ENCODE measurements around the gene MGAT3.
"Not testable (repeated sequence)": the region's sequence is repeated elsewhere in the genome, so short reads cannot be mapped to it uniquely, and the experiment has no call there.

Gene MGAT3, protein sequence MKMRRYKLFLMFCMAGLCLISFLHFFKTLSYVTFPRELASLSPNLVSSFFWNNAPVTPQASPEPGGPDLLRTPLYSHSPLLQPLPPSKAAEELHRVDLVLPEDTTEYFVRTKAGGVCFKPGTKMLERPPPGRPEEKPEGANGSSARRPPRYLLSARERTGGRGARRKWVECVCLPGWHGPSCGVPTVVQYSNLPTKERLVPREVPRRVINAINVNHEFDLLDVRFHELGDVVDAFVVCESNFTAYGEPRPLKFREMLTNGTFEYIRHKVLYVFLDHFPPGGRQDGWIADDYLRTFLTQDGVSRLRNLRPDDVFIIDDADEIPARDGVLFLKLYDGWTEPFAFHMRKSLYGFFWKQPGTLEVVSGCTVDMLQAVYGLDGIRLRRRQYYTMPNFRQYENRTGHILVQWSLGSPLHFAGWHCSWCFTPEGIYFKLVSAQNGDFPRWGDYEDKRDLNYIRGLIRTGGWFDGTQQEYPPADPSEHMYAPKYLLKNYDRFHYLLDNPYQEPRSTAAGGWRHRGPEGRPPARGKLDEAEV

DNA sequence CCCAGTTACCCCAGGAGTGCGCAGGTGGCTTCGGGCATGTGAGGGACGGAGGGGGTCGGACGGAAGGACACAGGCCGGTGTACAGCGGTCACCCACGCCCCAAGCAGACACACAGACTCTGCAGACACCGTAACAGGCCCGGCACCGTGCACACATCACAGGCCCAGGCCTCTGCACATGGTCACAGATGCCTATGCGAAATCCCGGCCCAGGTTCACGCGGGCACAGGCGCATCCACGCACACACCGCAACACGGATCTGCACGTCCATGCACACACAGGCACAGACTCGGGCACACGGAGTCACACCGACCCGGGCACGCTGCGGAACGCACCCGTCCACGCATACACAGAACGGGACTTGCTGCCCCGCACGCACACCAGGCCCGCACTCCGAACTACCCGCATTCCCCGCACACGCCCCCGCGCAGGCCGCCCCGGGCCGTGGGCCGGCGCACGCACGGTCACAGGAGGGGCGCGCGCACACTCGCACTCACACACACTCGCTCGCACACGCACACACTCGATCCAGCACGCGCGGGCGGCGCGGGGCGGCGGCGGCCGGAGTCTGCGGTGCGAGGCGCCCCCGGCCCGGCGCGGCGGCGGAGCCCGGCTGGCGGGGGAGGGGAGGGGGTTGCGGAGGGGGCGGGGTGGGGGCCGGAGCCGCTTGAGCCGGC is at the start of gene MGAT3:
Gene MGAT3, plus strand, starts transcription at position 491 of the 676 bp plus-strand sequence. CDS start 30,336 bp downstream, outside the sequence.
- no peak for DNase-seq

DNA sequence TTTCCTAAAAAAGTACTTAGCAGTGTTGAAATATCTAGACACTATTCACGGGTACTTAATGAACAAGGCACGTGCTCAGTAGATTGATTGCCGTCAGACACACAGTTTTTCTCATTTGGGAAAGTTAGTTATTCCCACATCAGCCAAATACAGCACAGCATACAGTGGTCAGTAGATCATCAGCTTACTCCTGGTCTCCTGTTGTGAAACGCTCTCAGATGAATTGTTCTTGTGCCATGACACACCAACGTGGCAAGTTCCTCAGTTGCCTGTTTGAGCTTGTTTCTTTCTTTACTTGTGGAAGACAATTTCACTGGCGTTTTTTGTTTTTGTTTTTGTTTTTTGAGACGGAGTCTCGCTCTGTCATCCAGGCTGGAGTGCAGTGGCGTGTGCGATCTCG is 48.6 kb upstream of the MGAT3 start:
- no peak for DNase-seq

DNA sequence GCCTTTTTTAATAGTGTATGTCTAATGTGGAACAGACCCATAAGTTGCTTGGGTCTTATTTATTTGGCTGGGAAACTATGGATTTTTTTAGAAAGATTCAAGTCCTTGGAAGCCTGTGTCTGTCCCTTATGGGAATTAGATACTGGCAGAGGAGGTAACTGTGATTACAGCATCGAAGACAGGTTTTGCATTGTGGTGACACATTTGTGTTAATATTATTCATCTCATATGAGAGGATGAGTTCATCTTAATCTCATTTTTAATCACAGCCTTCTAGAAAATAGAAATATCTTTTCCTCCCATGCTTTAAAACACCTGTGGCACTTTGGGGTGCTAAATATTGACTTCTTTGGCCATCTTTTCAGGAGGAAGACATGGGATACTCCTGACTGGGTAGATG is 48.0 kb upstream of the MGAT3 start:
- no peak for DNase-seq

DNA sequence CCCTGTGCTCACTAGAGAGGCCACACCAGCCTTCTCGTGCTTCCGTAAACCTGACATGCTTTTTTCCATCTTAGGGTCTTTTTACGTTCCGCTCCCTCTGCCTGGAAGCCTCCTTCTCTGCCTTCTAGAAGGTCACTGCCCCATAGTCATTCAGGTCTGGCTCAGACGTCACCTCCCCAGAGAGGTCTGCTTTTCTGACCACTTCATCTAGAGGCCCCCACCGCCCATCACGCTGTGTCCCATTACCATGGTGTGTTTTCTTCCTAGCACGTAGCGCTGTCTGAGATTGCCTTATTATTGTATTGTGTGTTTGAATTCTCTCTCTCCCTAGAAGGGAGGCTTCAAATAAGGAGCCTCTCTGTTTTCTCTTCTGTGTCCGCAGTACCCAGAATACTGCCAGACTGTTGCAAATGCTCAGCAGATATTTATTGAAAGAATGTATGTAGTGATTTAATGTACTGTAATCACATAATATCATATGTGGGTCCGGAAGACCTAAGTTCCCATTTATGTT is 47.2 kb upstream of the MGAT3 start:
- DNase-seq, result no peak

DNA sequence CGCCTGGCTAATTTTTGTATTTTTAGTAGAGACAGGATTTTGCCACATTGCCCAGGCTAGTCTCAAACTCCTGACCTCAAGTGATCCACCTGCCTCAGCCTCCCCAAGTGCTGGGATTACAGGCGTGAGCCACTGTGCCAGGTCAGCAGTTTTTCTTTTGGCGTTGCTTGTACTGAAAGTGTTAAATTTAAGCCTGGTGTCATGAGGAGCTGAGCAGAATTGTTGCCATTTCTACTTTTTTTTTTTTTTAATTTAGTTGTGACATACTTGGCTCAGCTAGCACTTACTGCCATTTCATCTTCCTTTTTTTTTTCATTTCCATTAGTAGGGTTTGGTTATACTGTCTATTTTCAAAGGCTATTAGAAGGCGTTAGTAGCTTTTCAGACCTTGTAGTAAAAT is 46.5 kb upstream of the MGAT3 start:
- no peak for DNase-seq

DNA sequence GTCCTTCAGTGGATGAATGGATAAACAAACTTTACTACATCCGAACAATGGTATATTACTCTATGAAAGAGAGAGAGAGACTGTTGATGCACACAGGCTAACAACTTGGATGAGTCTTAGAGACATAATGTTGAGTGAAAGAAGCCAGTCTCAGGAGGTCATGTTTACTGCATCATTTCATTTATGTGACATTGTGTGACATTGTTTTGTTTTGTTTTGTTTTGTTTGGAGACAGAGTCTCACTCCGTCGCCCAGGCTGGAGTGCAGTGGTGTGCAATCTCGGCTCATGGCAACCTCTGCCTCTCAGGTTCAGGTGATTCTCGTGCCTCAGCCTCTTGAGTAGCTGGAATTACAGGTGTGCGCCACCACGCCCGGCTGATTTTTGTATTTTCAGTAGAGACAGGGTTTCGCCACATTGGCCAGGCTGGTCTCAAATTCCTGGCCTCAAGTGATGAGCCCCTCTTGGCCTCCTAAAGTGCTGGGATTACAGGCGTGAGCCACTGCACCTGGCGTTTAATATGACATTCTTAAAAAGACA is 44.9 kb upstream of the MGAT3 start:
- DNase-seq, result not testable (repeated sequence)

DNA sequence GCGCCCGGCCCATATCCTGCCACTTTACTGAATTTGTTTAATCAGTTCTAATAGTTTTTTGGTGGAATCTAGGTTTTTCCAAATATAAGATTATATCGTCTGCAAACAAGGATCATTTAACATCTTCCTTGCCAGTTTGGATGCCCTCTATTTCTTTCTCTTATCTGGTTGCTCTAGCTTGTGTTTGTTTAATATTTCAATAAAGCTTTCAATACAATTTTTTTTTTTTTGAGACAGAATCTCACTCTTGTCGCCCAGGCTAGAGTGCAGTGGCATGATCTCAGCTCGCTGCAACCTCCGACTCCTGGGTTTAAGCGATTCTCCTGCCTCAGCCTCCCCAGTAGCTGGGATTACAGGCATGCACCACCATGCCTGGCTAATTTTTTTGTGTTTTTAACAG is 43.6 kb upstream of the MGAT3 start:
- not testable (repeated sequence) for DNase-seq

DNA sequence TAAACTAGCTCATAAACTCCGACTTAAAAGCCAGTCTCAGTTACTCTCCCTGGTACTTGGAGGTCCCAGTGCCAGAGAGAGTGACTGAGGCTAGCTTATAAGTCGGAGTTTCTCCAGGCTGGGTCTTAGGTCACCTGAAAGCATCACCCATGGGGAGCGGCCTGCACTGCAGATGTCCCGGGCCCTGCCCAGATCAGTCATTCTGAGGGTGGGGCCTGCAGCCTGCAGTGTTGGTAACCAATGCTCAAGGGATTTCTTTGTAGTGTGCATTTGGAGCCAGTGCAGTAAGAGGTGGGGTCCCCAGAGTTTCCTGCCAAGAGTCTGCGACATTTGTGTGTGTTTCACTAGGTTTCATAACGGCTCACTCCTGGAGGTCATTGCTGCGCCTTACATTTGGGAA is 42.4 kb upstream of the MGAT3 start:
- DNase-seq, result no peak

DNA sequence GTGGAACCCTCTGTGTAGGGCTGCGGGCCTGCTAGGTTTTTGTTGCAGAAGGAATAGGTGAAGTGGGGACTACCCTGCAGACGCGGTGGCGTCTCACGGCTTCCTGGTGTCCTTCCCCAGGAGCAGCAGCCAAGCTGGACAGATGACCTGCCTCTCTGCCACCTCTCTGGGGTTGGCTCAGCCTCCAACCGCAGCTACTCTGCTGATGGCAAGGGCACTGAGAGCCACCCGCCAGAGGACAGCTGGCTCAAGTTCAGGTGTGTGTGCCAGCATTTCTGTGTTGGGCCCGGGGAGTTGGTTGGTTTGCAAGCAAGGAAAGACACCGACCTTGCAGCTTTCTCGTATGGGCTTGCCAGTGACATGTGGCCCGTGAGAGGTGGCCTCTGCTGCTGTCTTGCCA is 41.9 kb upstream of the MGAT3 start:
- DNase-seq, result no peak

DNA sequence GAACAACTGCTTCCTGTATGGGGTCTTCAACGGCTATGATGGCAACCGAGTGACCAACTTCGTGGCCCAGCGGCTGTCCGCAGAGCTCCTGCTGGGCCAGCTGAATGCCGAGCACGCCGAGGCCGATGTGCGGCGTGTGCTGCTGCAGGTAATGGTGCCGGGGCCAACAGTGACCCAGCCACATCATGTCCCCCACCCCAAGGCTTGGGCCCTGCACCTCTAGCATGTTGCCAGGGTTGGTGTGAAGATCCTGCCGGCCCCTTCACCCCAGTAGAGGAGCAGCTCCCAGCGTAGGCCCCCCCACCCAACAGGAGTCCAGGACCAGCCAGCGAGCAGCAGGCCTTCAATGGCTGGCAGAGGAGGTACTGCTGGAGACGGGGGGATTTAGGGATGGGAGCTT is 41.3 kb upstream of the MGAT3 start:
- DNase-seq, result no peak

DNA sequence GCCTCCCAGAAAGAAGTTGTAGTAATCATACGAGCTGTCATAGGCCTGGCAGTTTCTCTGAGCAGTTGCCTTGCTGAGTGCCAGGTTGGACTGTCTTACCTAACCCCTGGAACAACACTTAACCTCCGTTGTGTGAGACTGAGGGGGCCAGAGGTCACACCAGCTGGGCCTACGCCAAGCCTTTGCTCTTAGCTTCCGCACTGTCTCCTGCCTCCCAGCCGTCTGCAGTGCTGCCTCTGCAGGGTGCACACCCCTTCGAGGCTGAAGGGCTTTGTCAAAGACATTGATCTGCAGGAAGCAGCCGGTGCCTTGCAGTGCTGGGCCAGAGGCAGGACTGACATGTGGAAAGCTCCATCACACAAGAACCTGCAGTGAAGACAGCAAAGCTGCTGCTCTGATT is 40.5 kb upstream of the MGAT3 start:
- no peak for DNase-seq

DNA sequence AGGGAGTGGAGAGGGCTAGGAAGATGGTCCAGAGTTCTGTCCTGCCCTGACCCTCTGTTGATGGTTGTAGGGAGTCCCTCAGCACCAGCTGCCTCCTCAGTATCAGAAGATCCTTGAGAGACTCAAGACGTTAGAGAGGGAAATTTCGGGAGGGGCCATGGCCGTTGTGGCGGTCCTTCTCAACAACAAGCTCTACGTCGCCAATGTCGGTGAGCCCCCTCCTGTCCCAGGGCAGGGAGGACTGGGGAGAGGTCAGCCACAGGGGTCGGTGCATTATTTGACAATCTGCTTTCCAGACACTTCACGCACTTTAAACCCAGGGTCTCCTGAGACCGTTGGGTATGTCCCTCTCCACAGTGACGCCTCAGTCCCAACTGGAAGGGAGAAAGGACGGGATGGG is 39.2 kb upstream of the MGAT3 start:
- DNase-seq, result no peak

DNA sequence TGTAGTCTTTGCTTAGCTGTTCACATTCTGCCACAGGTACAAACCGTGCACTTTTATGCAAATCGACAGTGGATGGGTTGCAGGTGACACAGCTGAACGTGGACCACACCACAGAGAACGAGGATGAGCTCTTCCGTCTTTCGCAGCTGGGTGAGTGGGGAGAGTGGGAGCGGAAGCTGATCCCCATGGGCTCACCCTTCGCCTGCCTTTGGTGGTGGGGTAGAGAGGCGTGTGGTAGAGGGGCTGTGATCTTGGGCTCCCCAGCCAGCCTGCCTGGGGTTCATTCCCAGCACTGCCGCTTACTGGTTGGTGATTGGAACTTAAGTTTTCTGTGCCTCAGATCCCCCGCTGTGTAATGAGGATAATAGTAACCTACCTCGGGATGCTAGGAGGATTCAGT is 38.1 kb upstream of the MGAT3 start:
- DNase-seq, result no peak

DNA sequence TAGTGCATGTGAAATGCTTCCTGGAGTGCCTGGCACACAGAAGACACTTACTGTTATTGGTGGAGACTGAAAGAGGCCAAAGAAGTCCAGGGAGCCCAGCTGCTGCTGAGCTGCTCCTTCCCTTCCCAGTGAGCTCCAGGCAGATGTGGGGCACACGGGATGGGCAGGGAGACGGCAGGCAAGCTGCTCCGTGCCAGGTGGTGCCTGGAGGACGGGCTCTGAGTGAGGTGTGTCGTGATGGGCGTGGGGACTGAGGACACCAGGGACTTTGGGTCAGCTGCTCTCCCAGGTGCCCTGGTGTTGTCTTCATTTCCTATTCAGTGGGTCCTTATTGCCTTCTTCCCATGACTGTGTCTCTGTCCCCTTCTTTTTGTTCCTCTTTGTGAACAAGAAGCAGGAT is 37.7 kb upstream of the MGAT3 start:
- DNase-seq, result no peak

DNA sequence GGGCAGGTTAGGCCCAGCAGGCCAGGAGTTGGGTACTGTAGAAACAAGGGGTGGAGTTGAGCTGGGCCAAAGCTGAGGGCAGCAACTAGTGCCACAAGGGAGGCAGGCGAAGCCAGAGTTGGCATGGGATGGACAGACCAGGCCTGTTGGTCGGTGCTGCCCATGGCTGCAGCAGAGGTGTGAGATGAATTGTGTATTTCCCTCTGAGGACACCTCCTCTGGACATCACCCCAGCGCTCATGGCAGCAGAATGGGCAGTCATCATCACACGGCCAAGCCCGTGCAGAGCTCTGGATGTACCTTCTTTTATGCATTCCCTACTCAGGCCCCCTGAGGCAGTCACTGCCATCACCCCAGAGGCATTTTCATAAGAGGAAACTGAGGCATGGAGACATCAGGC is 36.9 kb upstream of the MGAT3 start:
- no peak for DNase-seq

DNA sequence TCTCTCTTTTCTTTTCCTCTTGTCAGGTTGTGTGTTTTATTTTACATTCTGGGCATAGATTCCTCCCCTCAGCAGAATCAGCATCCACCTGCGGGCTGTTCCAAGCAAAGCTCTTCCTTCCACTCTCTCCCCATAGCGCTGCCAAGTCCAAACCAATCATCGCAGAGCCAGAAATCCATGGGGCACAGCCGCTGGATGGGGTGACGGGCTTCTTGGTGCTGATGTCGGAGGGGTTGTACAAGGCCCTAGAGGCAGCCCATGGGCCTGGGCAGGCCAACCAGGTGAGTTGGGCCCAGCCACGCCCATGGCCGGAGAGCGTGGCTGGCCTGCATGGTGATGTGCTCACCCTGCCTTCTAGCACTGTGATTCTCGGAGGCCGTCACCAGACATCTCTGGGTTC is 35.1 kb upstream of the MGAT3 start:
- no peak for DNase-seq

DNA sequence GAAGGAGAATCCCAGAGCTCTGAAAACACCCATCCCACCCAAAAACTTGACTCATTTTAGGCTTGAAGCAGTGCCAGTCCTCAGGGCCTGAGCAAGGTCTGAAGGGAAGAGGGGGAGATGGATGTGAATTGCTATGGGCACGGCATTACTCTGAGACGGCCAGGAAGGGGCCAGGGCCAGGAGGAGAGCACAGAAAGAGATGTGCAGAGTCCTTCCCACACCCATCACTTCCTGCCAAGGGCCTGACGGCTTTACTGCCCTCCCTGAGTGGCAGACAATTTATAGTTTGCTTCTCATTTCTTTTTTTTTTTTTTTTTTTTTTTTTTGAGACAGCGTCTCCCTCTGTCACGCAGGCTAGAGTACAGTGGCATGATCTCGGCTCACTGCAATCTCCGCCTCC is 34.7 kb upstream of the MGAT3 start:
- DNase-seq, result no peak

DNA sequence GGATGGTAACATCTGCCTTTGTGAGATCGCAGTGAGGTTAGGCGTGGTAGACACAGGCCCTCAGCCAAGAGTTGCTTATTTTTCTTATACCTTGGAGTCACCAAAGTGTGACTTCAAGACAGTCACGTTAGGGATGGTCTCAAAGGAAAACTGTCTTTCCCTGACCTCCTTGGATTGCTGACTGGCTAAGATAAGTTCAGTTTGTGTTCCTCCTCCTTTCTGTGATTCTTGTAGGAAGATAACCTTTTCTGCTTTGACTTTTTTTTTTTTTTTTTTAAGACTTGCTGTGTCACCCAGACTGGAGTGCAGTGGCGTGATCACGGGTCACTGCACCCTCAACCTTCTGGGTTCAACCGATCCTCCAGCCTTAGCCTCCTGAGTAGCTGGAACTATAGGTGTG is 34.1 kb upstream of the MGAT3 start:
- DNase-seq, result no peak

DNA sequence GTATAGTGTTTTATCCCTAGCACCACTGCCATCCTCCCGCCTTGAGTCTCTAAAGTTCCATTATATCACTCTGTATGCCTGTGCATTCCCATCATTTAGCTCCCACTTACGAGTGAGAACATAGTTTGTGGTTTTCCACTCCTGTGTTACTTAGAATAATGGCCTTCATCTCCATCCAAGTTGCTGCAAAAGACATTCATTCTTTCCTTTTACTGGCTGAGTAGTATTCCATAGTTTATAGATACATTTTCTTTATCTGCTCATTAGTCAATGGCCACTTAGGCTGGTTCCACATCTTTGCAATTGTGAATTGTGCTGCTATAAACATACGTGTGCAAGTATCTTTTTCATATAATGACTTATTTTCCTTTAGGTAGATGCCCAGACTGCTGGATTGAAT is 32.8 kb upstream of the MGAT3 start:
- DNase-seq, result no peak

DNA sequence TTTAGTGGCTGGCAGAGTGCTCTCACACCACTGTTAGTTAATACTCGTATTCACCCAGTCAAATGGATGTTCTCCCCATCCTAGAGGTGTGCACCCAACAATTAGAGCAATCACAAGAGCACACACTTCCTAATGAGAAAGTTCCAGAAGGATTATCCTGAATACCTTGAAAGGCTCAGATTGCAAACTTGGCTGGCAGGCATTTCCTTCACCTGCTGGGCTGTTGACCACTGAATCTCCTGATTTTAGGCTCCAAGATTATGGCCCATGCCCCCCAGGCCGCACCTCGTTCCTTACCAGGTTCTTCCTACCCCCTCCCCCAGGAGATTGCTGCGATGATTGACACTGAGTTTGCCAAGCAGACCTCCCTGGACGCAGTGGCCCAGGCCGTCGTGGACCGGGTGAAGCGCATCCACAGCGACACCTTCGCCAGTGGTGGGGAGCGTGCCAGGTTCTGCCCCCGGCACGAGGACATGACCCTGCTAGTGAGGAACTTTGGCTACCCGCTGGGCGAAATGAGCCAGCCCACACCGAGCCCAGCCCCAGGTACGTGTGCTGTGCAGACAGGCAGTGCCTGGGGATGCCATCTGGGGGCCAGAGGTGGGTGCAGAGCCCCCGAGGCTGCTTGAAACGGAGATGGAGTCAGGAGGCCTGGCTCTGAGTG is 30.3 kb upstream of the MGAT3 start:
- no peak for DNase-seq

DNA sequence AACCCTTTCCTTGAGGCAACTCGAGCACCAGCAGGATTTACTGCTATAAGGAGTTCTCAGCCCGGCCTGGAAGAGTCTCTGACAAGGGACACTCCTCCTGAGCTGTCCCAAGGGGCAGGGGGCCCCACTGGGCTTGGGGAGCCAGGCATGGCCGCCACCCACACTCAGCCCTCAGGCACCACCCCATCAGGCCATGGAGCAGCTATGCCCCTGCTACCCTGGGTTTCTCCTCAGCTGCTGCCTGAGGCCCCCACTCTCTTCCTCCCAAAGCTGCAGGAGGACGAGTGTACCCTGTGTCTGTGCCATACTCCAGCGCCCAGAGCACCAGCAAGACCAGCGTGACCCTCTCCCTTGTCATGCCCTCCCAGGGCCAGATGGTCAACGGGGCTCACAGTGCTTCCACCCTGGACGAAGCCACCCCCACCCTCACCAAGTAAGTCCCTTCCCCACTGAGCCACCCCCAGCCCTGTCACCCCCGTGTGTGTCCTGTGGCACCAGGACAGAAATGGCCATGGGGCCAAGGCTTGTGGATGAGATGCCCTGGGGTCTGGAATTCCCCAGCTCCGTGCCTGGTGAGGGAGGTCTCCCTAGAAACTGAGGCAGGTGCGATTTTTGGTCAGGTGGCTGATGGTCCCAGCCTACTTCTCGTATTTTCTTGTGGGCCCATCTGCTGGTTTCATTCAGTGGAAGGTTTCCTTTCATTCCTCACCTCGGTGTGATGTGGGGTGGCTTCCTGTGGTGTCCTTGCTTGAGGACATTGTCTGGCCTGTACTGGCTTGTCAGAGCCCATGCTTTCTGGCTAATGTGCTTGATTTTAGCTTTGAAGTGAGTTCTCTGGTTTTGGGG is 28.8 kb upstream of the MGAT3 start:
- no peak for DNase-seq

DNA sequence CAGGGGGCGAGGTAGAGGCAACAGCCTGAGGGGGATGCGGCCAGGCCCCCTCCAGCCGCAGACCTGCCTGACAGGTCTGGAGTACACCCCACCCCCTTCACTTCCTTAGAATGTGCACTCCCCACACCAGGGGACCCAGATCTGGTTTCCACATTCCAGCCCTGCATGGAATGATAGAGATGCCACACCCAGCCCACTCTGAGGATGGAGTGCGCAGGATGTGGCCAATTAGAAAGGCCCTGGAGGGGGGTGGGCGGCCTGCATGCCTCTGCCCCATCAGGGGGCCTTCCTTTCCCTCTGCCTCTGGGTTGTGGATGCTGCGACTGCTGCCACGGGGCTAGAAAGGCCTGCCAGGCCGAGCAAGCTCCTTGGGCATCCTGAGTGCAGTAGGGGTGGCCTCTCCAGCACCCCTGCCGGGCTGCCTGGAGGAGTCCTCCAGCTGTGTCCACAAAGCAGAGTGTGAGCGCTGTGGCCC is 28.2 kb upstream of the MGAT3 start:
- DNase-seq, result no peak
